CD4-positive, alpha-beta T cell treated with Interleukin-4 for 4 hours (primary cell): ENCODE data around the gene TPSB2.
"Not testable (repeated sequence)": the region's sequence is repeated elsewhere in the genome, so short reads cannot be mapped to it uniquely, and the experiment has no call there.

Experiments
- DNase-seq: peaks from one replicate; pipeline ENCODE4 v3.0.0-alpha.2; 2020

Gene TPSB2

GRCh38 chr16:1261131-1261892, 31.3 kb upstream of the TPSB2 start:
- DNase-seq: no peak

DNA sequence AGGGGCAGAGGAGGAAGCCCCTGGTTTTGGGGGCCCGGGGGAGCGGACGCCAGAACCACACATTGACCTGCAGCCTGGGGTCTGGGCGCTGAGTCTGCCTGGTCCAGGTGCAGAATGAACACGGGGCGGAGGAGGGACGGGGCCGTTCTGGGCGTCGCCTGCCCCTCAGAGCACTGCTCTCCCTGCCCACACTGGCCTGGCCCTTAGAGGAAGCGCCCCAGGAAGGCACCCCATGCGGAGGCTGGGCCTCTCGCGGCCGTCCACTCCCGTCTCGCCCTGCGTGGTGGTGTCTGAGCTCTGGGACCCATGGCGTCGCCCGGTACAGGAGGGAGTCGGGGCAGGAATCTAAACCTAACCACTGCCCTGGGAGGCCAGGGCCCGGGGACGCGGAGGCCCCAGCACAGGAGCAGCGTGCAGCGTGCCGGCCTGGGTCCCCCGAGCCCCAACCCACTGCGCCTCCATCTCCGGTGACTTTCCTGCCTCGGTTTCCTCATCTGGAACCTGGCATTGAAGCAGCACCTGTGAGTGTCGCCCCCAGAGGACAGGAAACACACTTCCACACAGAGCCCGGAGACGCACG, 30.2 kb upstream of the TPSB2 start:
- DNase-seq: no peak

- DNase-seq: no peak
Measured at GRCh38 chr16:1259760-1260068, 29.7 kb upstream of the TPSB2 start.

DNA sequence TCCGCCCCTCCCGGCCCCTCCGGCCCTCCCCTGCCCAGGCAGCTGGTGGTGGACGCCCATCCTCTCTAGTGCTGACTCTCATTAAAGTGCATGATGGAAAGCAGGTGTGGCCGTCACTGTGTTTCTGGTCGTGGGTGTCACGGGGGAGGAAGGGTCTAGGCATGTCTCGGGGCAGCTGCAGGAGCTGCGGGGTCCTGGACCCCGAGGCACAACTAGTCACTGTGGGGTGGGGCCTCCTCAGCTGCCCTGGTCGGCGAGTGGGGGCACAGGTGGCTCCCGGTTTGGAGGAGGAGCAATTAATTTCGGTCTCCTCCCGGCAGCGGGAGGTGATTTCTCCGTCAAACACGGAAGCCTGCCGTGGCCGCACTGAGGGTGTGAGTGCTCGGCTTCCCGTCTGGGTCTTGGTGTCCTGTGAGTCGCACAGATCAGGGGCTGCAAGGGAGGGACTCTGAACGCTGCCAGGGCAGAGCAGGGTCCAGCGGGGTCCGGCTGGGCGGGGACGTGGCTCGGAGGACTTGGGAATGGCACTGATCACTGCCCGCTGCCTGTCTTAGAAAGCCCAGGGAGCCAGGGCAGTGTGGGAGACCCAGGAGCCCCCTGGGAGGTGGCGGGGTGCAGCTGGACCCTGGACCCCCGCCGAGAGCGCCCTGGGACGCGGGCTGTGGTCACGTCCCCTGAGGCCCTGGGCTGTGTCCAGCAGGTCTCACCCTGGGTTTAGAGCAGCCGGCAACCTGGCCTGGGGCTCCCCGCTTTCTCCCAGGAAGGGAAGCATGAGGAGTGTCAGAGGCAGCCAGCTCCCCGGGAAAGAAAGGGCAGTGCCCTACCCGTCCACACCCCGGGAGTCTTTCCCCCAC, 29.1 kb upstream of the TPSB2 start:
- DNase-seq: no peak

- DNase-seq: no peak
Measured at GRCh38 chr16:1258225-1258600, 28.2 kb upstream of the TPSB2 start.

- DNase-seq: no peak
Measured at GRCh38 chr16:1257561-1258224, 27.7 kb upstream of the TPSB2 start.

DNA sequence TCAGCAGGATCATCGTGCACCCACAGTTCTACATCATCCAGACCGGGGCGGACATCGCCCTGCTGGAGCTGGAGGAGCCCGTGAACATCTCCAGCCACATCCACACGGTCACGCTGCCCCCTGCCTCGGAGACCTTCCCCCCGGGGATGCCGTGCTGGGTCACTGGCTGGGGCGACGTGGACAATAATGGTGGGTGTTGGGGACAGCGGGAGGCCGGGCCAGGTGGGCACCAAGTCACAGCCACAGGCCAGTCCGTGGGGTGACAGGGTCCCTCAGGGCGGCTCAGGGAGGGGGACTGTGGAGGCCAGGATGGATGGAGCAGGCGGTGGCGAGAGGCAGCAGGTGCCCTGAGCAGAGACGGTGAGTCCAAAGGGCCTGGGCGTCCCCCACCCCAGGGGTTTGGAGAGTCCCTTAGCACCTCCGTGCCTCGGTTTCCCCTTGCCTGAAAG, 26.9 kb upstream of the TPSB2 start:
- no peak for DNase-seq

- DNase-seq: not testable (repeated sequence)
Measured at GRCh38 chr16:1256296-1256873, 26.4 kb upstream of the TPSB2 start.

DNA sequence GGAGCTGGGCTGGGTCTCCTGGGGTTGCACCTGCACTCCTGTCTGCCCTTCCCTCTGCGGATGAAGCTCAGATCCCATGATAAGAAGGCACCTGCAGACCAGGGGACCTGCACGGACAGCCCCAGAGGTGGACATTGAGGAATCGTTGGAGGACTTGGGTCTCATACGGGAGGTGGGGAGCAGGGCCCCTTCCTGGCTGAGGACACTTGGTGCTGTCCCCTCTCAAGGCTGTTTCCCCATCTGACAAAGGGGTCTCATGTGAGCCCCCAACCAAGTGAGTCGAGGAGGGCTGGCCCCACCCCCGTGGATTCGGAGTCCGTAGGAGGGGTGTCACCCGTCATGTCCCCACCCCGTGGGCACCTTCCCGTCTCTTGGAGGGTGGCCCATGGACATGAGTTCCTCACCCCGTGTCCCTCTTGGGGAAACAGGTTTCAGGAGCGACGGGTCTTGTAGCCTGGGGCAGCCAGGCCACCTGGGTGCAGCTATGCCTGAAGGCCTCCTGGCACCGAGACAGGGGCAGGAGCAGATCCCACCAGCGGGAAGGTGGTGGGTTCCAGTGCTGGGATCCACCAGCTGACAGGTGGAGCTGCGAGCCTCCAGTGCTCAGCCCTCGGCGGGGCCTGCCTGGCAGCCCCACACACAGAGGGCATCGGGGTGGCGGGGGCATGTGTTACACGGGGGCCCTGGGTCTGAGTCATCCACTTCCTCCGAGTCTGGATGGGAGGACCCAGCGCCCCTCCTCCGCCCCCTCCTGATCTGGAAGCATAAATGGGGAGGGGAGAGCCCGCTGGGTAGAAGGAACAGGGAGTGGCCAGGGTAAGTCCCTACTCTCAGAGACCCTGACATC, 25.5 kb upstream of the TPSB2 start, which contains the start of gene TPSD1:
Gene TPSD1 (plus strand): TSS at position 794 of the 847 bp plus-strand sequence. CDS start 212 bp downstream, outside the sequence.
- not testable (repeated sequence) for DNase-seq

- not testable (repeated sequence) for DNase-seq
Measured at GRCh38 chr16:1254821-1255220, 24.8 kb upstream of the TPSB2 start.

DNA sequence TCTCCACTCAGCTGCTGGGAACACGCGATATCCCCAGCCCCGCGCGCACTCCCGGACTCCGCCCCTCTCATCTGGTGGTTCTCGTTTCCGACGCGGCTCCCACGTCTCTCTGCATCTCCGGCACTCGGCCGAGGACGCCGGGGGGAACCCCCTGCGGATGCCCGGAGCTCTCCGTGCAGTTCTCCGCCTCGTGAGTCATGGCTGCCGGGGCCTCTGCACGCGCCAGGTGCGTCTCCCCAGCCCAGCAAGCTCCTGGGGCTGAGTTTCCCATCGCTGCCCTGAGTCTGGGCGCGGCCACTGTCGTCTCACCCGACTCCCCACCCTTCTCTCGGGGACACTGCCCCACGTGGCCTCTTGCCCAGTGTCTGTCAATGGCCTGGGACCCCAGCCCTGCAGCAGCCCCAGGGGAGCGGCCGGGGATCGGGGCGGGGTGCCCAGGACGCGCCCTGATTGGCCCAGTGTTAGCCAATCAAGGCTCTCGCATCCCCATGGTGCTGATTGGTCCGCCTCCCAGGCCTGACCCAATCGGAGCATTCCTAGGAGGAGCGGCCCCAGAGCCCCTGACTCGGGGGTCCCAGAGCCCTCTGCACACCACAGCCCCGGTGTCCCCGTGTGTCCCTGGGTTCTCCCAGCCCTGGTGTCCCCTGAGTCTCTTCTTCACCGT, 23.8 kb upstream of the TPSB2 start:
- DNase-seq: not testable (repeated sequence)

GRCh38 chr16:1249031-1249755, 19.2 kb upstream of the TPSB2 start:
- DNase-seq: not testable (repeated sequence)

DNA sequence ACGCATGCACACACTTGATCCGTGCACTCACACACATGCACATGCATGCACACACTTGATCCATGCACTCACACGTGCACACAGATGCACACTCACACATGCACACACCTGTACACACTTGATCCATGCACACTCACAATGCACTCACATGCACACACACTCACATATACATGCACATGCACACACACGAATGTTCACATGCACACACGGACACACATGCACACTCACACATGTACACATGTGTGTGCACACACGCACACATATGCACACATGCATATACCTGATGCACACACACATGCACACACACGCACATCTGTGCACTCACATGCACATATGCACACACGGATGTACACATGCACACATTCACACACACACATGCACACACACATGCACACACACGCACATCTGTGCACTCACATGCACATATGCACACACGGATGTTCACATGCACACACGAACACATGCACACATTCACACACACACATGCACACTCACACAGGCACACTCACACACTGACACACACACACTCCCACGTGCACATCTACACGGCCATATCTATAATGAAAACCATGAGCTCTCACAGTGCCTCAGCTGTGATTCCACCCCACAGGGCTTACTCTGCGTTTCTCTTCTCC, 18.0 kb upstream of the TPSB2 start:
- not testable (repeated sequence) for DNase-seq

DNA sequence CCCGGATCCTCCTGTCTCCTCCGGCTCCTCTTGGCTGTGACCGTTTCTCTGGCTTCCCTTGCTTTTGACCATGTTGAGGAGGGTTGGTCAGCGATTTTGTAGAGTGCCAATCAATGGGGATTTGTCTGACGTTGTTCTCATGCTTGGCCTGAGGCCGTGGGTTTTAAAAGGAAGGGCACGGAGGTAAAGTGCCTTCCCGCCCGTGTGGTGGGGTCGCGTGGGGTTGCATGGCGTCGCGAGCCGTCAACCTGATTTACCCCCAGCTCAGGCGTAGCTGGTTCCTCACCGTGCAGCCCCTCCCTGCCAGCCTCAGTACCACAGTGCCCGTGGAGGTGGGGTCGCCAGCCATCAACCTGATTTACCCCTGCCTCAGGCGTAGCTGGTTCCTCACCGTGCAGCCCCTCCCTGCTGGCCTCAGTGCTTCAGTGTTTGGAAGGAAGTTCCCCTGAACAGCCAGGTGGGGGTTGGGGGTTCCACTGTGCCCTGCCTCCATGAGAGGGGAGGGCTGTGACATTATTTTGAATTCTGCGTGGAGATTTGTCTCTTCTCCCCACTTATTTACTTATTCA, 15.6 kb upstream of the TPSB2 start:
- no peak for DNase-seq

DNA sequence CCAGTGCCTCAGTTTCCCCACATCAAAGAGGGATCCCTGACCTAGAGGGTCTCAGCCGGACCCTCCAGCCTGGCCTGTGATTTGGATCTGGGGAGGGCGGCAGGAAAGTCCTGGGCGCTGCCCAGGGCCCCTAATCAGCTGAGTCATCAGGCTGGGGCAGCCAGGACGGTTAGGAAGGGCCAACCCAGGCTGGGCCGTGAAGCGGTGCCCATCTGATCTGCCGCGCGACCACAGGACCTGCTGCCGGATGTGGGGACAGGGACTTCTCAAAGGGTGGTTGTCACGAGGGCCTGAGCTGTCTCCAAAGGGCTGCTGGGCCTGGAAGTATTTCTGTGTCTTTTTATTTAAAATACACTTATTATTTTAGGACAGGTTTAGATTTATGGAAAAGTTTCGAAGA, 14.9 kb upstream of the TPSB2 start:
- no peak for DNase-seq

GRCh38 chr16:1243907-1244850, 14.2 kb upstream of the TPSB2 start:
- DNase-seq: not testable (repeated sequence)

DNA sequence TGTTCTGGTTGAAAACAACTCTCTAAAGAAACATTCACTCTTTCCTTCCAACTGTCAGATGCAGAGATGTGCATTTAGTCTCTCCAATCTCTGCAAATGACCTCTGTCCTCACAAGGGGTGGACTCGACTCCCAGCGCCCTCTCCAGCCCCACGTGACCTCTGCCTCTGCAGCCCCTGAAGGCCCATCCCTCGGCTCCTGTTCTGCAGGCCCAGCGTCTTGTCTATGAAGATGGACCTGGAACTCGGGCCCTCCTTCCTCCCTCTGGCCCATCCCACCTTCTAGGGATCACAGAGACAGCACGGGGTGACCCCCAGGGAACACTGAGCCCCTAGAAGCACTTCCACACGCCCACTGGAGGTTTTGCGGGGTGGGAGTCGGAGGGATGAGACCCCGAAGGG, 13.4 kb upstream of the TPSB2 start:
- DNase-seq: not testable (repeated sequence)

DNA sequence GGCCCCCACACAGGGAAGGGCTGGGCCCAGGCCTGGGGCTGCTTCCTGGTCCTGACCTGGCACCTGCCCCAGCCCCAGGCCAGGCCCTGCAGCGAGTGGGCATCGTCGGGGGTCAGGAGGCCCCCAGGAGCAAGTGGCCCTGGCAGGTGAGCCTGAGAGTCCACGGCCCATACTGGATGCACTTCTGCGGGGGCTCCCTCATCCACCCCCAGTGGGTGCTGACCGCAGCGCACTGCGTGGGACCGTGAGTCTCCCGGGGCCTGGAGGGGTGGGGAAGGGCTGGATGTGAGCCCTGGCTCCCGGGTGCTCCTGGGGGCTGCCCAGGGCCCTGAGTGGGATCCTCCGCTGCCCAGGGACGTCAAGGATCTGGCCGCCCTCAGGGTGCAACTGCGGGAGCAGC, 11.1 kb upstream of the TPSB2 start:
- not testable (repeated sequence) for DNase-seq
